ENCODE measurements around the gene VWA8.

DNA sequence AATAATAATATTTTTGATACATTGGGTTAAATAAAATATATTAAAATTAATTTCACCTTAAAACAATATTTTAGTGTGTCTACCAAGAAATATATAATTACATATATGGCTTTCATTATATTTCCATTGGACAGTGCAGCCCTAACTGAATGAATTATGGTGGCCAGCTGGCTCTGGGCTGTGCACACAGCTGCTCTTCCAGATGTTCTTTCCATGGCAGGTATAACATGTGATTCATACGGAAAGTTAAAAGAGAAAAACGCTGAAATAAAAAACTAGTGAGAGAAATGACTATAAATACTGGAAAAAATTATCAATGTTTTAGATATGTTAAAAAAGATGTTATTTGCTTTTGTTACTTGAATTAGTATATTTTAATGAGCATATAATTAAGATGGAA is 287.3 kb downstream of the VWA8 start:
- TF ChIP-seq, protein P1, sequence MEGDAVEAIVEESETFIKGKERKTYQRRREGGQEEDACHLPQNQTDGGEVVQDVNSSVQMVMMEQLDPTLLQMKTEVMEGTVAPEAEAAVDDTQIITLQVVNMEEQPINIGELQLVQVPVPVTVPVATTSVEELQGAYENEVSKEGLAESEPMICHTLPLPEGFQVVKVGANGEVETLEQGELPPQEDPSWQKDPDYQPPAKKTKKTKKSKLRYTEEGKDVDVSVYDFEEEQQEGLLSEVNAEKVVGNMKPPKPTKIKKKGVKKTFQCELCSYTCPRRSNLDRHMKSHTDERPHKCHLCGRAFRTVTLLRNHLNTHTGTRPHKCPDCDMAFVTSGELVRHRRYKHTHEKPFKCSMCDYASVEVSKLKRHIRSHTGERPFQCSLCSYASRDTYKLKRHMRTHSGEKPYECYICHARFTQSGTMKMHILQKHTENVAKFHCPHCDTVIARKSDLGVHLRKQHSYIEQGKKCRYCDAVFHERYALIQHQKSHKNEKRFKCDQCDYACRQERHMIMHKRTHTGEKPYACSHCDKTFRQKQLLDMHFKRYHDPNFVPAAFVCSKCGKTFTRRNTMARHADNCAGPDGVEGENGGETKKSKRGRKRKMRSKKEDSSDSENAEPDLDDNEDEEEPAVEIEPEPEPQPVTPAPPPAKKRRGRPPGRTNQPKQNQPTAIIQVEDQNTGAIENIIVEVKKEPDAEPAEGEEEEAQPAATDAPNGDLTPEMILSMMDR (IDR thresholded peaks at IDR 0.05; ENCODE audit: low read depth, low read length, missing input control), result no peak
- TF ChIP-seq TAF1 (conservative IDR thresholded peaks at IDR 0.05) (no peak), YY1 (IDR thresholded peaks at IDR 0.05) (no peak), SP1 (IDR thresholded peaks at IDR 0.05) (no peak), FOXA2 (IDR thresholded peaks at IDR 0.05) (no peak), RAD21 (IDR thresholded peaks at IDR 0.05) (no peak), FOXA1 (IDR thresholded peaks at IDR 0.05) (no peak), RXRA (IDR thresholded peaks at IDR 0.05) (no peak)
- TF ChIP-seq, protein P2, sequence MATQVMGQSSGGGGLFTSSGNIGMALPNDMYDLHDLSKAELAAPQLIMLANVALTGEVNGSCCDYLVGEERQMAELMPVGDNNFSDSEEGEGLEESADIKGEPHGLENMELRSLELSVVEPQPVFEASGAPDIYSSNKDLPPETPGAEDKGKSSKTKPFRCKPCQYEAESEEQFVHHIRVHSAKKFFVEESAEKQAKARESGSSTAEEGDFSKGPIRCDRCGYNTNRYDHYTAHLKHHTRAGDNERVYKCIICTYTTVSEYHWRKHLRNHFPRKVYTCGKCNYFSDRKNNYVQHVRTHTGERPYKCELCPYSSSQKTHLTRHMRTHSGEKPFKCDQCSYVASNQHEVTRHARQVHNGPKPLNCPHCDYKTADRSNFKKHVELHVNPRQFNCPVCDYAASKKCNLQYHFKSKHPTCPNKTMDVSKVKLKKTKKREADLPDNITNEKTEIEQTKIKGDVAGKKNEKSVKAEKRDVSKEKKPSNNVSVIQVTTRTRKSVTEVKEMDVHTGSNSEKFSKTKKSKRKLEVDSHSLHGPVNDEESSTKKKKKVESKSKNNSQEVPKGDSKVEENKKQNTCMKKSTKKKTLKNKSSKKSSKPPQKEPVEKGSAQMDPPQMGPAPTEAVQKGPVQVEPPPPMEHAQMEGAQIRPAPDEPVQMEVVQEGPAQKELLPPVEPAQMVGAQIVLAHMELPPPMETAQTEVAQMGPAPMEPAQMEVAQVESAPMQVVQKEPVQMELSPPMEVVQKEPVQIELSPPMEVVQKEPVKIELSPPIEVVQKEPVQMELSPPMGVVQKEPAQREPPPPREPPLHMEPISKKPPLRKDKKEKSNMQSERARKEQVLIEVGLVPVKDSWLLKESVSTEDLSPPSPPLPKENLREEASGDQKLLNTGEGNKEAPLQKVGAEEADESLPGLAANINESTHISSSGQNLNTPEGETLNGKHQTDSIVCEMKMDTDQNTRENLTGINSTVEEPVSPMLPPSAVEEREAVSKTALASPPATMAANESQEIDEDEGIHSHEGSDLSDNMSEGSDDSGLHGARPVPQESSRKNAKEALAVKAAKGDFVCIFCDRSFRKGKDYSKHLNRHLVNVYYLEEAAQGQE (IDR thresholded peaks at IDR 0.05), result no peak
- TF ChIP-seq, protein P3, sequence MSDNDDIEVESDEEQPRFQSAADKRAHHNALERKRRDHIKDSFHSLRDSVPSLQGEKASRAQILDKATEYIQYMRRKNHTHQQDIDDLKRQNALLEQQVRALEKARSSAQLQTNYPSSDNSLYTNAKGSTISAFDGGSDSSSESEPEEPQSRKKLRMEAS (IDR thresholded peaks at IDR 0.05), result no peak
- TF ChIP-seq, protein P4, sequence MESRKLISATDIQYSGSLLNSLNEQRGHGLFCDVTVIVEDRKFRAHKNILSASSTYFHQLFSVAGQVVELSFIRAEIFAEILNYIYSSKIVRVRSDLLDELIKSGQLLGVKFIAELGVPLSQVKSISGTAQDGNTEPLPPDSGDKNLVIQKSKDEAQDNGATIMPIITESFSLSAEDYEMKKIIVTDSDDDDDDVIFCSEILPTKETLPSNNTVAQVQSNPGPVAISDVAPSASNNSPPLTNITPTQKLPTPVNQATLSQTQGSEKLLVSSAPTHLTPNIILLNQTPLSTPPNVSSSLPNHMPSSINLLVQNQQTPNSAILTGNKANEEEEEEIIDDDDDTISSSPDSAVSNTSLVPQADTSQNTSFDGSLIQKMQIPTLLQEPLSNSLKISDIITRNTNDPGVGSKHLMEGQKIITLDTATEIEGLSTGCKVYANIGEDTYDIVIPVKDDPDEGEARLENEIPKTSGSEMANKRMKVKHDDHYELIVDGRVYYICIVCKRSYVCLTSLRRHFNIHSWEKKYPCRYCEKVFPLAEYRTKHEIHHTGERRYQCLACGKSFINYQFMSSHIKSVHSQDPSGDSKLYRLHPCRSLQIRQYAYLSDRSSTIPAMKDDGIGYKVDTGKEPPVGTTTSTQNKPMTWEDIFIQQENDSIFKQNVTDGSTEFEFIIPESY (IDR thresholded peaks at IDR 0.05), result no peak
